Measurements from ENCODE around the gene KLK14.

DNA sequence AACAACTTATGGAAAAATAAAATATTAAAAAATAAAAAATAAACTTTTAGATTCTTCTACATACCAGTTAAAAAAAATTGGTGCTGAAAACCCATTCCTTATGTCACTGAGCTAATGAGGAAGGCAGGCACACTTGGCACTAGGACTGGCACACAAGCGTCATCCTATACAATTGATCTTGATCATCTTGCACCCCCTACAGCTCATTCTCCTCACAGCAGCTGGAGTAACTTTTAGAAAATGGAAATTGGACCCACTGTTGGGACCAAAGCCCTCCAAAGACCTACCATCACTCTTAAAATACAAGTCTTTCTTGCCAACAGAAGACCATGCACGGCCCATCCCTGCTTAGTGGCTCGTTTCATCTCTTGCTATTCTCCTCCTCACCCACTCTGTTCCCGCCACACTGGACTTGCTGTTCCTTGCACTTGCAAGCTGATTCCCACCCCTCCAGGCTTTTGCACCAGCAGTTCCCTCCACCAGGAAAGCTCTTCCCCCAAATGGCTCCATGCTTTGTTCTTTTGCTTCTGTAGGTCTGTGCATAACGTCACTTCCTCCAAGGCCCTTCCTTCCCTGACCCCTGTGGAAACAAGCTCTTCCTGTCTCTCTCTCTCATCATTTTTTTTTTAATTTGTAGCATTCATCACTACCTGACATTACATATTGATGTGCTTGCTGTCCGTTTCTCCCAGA, 13.9 kb upstream of the KLK14 start:
- TF ChIP-seq GLI2 (tag by site-specific recombination; IDR thresholded peaks at IDR 0.05; ENCODE audit: borderline replicate concordance, low read depth) (no peak), MZF1 (tag by site-specific recombination; IDR thresholded peaks at IDR 0.05; ENCODE audit: borderline replicate concordance) (no peak), ZNF621 (tag by site-specific recombination; IDR thresholded peaks at IDR 0.05) (no peak), MEIS1 (CRISPR knock-in tag; IDR thresholded peaks at IDR 0.05; ENCODE audit: borderline replicate concordance) (no peak), ZNF843 (tag by site-specific recombination; IDR thresholded peaks at IDR 0.05) (no peak), ZNF660 (tag by site-specific recombination; IDR thresholded peaks at IDR 0.05) (no peak), ZBTB17 (tag by site-specific recombination; IDR thresholded peaks at IDR 0.05) (no peak), BCL11A (tag by site-specific recombination; IDR thresholded peaks at IDR 0.05; ENCODE audit: low read depth) (no peak), GFI1B (tag by site-specific recombination; IDR thresholded peaks at IDR 0.05) (no peak), YY1 (tag by site-specific recombination; IDR thresholded peaks at IDR 0.05) (no peak)
- TF ChIP-seq, protein P1, sequence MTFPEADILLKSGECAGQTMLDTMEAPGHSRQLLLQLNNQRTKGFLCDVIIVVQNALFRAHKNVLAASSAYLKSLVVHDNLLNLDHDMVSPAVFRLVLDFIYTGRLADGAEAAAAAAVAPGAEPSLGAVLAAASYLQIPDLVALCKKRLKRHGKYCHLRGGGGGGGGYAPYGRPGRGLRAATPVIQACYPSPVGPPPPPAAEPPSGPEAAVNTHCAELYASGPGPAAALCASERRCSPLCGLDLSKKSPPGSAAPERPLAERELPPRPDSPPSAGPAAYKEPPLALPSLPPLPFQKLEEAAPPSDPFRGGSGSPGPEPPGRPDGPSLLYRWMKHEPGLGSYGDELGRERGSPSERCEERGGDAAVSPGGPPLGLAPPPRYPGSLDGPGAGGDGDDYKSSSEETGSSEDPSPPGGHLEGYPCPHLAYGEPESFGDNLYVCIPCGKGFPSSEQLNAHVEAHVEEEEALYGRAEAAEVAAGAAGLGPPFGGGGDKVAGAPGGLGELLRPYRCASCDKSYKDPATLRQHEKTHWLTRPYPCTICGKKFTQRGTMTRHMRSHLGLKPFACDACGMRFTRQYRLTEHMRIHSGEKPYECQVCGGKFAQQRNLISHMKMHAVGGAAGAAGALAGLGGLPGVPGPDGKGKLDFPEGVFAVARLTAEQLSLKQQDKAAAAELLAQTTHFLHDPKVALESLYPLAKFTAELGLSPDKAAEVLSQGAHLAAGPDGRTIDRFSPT (tag by site-specific recombination; IDR thresholded peaks at IDR 0.05), result no peak
- TF ChIP-seq, protein P2, sequence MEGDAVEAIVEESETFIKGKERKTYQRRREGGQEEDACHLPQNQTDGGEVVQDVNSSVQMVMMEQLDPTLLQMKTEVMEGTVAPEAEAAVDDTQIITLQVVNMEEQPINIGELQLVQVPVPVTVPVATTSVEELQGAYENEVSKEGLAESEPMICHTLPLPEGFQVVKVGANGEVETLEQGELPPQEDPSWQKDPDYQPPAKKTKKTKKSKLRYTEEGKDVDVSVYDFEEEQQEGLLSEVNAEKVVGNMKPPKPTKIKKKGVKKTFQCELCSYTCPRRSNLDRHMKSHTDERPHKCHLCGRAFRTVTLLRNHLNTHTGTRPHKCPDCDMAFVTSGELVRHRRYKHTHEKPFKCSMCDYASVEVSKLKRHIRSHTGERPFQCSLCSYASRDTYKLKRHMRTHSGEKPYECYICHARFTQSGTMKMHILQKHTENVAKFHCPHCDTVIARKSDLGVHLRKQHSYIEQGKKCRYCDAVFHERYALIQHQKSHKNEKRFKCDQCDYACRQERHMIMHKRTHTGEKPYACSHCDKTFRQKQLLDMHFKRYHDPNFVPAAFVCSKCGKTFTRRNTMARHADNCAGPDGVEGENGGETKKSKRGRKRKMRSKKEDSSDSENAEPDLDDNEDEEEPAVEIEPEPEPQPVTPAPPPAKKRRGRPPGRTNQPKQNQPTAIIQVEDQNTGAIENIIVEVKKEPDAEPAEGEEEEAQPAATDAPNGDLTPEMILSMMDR (tag by site-specific recombination; IDR thresholded peaks at IDR 0.05), result peak; percentile 39; the same call in 1 of the 2 replicates
- TF ChIP-seq, protein P3, sequence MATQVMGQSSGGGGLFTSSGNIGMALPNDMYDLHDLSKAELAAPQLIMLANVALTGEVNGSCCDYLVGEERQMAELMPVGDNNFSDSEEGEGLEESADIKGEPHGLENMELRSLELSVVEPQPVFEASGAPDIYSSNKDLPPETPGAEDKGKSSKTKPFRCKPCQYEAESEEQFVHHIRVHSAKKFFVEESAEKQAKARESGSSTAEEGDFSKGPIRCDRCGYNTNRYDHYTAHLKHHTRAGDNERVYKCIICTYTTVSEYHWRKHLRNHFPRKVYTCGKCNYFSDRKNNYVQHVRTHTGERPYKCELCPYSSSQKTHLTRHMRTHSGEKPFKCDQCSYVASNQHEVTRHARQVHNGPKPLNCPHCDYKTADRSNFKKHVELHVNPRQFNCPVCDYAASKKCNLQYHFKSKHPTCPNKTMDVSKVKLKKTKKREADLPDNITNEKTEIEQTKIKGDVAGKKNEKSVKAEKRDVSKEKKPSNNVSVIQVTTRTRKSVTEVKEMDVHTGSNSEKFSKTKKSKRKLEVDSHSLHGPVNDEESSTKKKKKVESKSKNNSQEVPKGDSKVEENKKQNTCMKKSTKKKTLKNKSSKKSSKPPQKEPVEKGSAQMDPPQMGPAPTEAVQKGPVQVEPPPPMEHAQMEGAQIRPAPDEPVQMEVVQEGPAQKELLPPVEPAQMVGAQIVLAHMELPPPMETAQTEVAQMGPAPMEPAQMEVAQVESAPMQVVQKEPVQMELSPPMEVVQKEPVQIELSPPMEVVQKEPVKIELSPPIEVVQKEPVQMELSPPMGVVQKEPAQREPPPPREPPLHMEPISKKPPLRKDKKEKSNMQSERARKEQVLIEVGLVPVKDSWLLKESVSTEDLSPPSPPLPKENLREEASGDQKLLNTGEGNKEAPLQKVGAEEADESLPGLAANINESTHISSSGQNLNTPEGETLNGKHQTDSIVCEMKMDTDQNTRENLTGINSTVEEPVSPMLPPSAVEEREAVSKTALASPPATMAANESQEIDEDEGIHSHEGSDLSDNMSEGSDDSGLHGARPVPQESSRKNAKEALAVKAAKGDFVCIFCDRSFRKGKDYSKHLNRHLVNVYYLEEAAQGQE (tag by site-specific recombination; IDR thresholded peaks at IDR 0.05), result no peak

All from HEK293 (cell line).